ENCODE data around the gene SHISA2.

SHISA2 gene

DNA sequence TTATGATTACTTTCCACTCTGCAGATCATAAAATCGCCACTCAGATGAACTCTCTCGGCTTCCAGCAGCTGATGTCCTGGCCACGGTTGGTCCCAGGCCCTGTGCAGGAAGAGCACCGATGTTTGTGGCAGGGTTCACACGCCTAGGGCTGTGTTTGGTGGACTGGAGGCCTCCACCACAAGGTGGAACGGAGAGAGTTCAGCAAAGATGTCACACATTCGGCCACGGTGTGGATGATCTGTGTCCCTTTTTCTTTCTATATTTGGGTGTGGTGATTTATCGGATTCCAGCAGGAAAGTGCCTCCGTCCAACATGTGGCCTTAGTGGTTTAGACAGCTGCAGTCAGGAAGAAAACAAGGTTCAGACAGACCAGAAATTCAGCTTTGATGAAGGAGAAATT, 521 bp upstream of the SHISA2 start:
- TF ChIP-seq, protein P1, sequence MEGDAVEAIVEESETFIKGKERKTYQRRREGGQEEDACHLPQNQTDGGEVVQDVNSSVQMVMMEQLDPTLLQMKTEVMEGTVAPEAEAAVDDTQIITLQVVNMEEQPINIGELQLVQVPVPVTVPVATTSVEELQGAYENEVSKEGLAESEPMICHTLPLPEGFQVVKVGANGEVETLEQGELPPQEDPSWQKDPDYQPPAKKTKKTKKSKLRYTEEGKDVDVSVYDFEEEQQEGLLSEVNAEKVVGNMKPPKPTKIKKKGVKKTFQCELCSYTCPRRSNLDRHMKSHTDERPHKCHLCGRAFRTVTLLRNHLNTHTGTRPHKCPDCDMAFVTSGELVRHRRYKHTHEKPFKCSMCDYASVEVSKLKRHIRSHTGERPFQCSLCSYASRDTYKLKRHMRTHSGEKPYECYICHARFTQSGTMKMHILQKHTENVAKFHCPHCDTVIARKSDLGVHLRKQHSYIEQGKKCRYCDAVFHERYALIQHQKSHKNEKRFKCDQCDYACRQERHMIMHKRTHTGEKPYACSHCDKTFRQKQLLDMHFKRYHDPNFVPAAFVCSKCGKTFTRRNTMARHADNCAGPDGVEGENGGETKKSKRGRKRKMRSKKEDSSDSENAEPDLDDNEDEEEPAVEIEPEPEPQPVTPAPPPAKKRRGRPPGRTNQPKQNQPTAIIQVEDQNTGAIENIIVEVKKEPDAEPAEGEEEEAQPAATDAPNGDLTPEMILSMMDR (IDR thresholded peaks at IDR 0.05; ENCODE audit: low read depth, low read length), result 0 out of 2 replicates have a peak, but pooled peaks have one; percentile 8
- peak overlapping the region; percentile 65 for H3K4me3 ChIP-seq (ENCODE audit: low read depth, low read length)
- H3K36me3 ChIP-seq, result no peaks in the 10 kb centered on the region
- peaks cover 24% of the 10 kb centered on the region for H3K27me3 ChIP-seq (ENCODE audit: insufficient read depth, low read depth, severe bottlenecking)
- H3K27ac ChIP-seq, result no peak overlapping the region
- DNase-seq, result peak; percentile 41
- no peaks in the 10 kb centered on the region for H3K9me3 ChIP-seq (ENCODE audit: severe bottlenecking)

DNA sequence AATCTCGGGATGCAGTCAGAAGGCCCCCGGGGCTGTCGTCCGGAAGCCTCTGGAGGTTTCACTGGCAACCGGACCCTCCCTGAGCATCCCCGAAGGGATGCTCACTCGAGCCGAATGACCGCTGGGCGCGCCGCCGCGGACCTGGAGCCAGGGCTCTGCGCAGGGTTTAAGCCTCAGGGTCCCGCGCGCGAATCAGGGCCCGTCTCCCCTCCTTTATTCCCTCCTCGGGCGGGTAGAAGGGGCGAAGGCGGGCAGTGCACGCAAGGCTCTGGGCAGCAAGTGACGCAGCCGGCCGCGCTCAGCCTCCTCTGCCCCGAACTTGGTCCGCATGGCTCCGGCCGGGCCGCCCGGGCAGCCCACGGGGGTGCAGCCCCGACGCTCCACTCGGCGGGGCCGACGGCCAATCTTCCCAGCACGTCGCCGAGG, 572 bp downstream of the SHISA2 start:
- TF ChIP-seq, protein P1 (IDR thresholded peaks at IDR 0.05; ENCODE audit: low read depth, low read length), result no peak
- DNase-seq, result peak; percentile 65
- H3K27ac ChIP-seq, result peak overlapping the region; percentile 43; the same call in 1 of the 2 replicates
- peak overlapping the region; percentile 65 for H3K4me3 ChIP-seq (ENCODE audit: low read depth, low read length)
- no peaks in the 10 kb centered on the region for H3K9me3 ChIP-seq (ENCODE audit: severe bottlenecking)
- H3K27me3 ChIP-seq (ENCODE audit: insufficient read depth, low read depth, severe bottlenecking), result peaks cover 24% of the 10 kb centered on the region
- no peaks in the 10 kb centered on the region for H3K36me3 ChIP-seq

DNA sequence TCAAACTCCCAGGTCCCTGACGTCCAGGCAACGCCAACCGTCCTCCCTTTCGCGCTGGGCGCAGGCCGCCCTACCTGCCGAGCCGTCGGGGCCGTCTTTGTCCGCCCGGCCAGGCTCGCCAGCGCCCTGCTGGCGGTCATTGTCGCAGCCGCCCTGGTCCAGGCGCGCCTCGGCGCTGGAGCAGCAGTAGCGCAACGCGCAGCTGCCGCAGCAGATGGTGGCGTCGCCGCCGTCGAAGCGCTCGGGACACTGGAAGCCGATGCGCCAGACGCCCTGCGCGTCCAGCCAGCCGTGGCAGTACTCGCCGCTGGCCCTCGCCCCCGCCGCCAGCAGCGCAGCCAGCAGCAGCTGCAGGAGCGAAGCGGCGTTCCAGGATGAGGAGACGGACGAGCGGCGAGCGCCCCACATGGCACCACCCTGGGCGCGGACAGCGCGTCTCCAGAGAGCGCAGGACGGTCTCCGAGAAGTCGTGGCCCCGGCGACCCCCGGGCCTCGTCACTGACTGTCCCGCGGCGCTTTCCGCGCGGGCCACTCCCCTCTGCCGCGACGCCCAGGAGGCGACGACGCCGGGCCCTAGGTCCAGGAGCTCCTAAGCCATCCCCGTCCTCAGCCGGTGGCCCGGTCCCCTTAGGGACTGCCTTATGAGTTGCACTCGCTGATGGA, 1.1 kb downstream of the SHISA2 start:
- peak; percentile 91 for DNase-seq
- Histone ChIP-seq H3K27ac (no peak overlapping the region), H3K4me3 (ENCODE audit: low read depth, low read length) (peak overlapping the region; percentile 65), H3K9me3 (ENCODE audit: severe bottlenecking) (no peaks in the 10 kb centered on the region), H3K36me3 (no peaks in the 10 kb centered on the region), H3K27me3 (ENCODE audit: insufficient read depth, low read depth, severe bottlenecking) (peaks cover 24% of the 10 kb centered on the region)
- TF ChIP-seq, protein P1 (IDR thresholded peaks at IDR 0.05; ENCODE audit: low read depth, low read length), result peak; percentile 67

DNA sequence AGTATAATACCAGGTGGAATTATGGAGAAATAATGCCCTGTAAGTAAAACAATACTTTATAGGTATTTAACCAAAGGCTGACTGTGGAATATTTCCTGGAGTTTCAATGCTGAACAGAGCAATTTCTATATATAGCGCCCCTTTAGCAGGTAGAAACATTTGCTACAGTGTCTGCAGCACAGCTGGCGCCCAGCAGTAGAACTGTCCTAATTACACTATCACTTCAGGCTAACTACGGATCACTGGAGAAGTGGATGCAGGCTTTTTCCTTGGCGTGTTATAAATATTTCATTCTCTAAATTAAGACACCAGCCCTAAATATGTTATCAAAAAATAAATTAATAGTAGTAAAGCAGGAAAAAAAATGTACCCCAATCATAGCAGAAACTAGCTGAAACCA, 3.1 kb downstream of the SHISA2 start:
- Histone ChIP-seq H3K27me3 (ENCODE audit: insufficient read depth, low read depth, severe bottlenecking) (peaks cover 24% of the 10 kb centered on the region), H3K9me3 (ENCODE audit: severe bottlenecking) (no peaks in the 10 kb centered on the region), H3K36me3 (no peaks in the 10 kb centered on the region), H3K4me3 (ENCODE audit: low read depth, low read length) (no peak overlapping the region), H3K27ac (no peak overlapping the region)
- TF ChIP-seq, protein P1 (IDR thresholded peaks at IDR 0.05; ENCODE audit: low read depth, low read length), result no peak
- DNase-seq, result no peak

DNA sequence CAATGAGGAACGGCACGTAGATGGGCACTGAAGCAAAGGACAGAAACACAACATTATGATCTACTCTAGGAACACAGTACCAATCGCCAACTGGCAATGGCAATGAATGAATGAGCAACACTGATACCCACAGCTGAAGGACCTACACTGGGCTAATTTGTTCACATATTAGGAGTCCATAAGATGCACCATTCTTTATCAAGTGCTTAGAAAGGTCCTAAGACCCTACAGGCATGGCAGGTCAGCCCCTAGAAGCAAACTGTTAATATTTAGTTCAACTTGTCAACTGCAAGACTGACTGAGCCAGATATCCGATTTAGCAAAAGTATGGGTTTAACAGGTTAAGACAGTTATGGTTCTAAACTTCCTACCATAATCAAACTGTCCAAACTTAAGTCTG, 4.8 kb downstream of the SHISA2 start:
- TF ChIP-seq, protein P1 (IDR thresholded peaks at IDR 0.05; ENCODE audit: low read depth, low read length), result no peak
- no peak for DNase-seq
- Histone ChIP-seq H3K36me3 (no peaks in the 10 kb centered on the region), H3K4me3 (ENCODE audit: low read depth, low read length) (no peak overlapping the region), H3K27me3 (ENCODE audit: insufficient read depth, low read depth, severe bottlenecking) (peaks cover 24% of the 10 kb centered on the region), H3K27ac (no peak overlapping the region), H3K9me3 (ENCODE audit: severe bottlenecking) (no peaks in the 10 kb centered on the region)

DNA sequence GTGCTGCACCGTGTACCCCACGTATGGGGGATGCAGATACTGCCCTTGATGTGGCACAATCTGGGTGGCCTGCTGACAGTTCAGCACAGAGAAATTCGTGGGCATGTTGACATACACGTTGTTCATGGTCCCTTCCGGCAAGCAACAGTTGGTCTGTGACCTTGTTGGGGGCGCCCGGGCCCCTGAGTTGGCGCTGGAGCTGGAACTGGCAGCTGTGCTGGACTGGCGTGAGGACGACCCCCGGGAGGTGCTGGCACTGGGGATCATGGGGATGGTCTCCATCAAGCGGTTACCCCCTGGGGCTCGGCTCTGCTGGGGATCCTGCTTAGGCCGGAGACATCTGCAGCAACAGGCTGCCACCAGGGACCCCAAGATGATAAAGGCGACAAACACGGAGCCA, 5.2 kb downstream of the SHISA2 start:
- DNase-seq, result no peak
- no peak overlapping the region for H3K27ac ChIP-seq
- H3K4me3 ChIP-seq (ENCODE audit: low read depth, low read length), result no peak overlapping the region
- no peaks in the 10 kb centered on the region for H3K9me3 ChIP-seq (ENCODE audit: severe bottlenecking)
- TF ChIP-seq, protein P1 (IDR thresholded peaks at IDR 0.05; ENCODE audit: low read depth, low read length), result no peak
- peaks cover 24% of the 10 kb centered on the region for H3K27me3 ChIP-seq (ENCODE audit: insufficient read depth, low read depth, severe bottlenecking)
- H3K36me3 ChIP-seq, result no peaks in the 10 kb centered on the region

Data from WERI-Rb-1 (cell line).